Calu3 (cell line): ENCODE measurements around the gene FAM50A. TPM values are rescaled to one million over a fixed set of nuclear protein-coding genes. Genes with fewer than 3 reads are reported as not detected.

Source experiments
- BruUV-seq: library from RNA; stranded (reverse); fragments of 400-500 nt; replicated peaks from 2 replicates; lab custom pipeline; 2021; lab: Mats Ljungman, UMichigan
- CTCF ChIA-PET: fragments of 300-600 bp; sonication (Branson Sonifier 250); formaldehyde crosslinking; loops from one replicate; lab custom pipeline; 2022; ENCODE audit warnings: antibody characterized with exemption; lab: Charles Lee
- DNase-seq: peaks from one replicate; pipeline ENCODE4 v3.0.0; 2022
- H3K27ac Mint-ChIP-seq: one replicate; pipeline ENCODE4 v1.8.0; 2022; ENCODE audit warnings: mixed read lengths; ENCODE audit not compliant: unreplicated experiment
- H3K27me3 Mint-ChIP-seq: one replicate; pipeline ENCODE4 v1.8.0; 2022; ENCODE audit warnings: mixed read lengths; ENCODE audit not compliant: unreplicated experiment
- H3K36me3 Mint-ChIP-seq: one replicate; pipeline ENCODE4 v1.8.0; 2022; ENCODE audit warnings: mild to moderate bottlenecking, moderate library complexity, mixed read lengths; ENCODE audit not compliant: insufficient read depth, unreplicated experiment
- H3K4me1 Mint-ChIP-seq: one replicate; pipeline ENCODE4 v1.8.0; 2022; ENCODE audit warnings: mild to moderate bottlenecking, low read depth, mixed read lengths; ENCODE audit not compliant: unreplicated experiment
- H3K4me3 Mint-ChIP-seq: one replicate; pipeline ENCODE4 v1.8.0; 2022; ENCODE audit warnings: mild to moderate bottlenecking, low read depth, moderate library complexity, mixed read lengths; ENCODE audit not compliant: unreplicated experiment
- H3K9me3 Mint-ChIP-seq: one replicate; pipeline ENCODE4 v1.8.0; 2022; ENCODE audit warnings: low read depth, mixed read lengths; ENCODE audit not compliant: unreplicated experiment
- CTCF ChIP-seq: fragments of 200-600 bp; IDR thresholded peaks from one replicate; pipeline ENCODE4 v1.8.0; 2022; ENCODE audit warnings: antibody characterized with exemption; ENCODE audit not compliant: unreplicated experiment
- intact Hi-C: fragments of 100-400 bp; cut with micrococcal nuclease; formaldehyde crosslinking; loops from one replicate; pipeline ENCODE4 v1.10.0; 2022; ENCODE audit not compliant: unreplicated experiment
- total RNA-seq: library from RNA; stranded (reverse); gene quantifications from 2 replicates; pipeline ENCODE4 v1.2.3, GENCODE V29; 2022

FAM50A gene
- total RNA-seq, 1 experiment from 2014 or later: 88.9 TPM

- peaks cover 20% of the 10 kb centered on the region for H3K4me1 Mint-ChIP-seq
- no peaks in the 10 kb centered on the region for H3K27me3 Mint-ChIP-seq
- H3K27ac Mint-ChIP-seq: no peak overlapping the region
- H3K4me3 Mint-ChIP-seq: no peak overlapping the region
- CTCF ChIA-PET: interaction anchor here (0.6 kb wide), 1 partner anchor 346 kb away, joined by 3 read pairs; no protein-coding TSS in a partner anchor
- BruUV-seq: no TSS peak
- H3K36me3 Mint-ChIP-seq: peaks cover 55% of the 10 kb centered on the region
- H3K9me3 Mint-ChIP-seq: no peaks in the 10 kb centered on the region
- intact Hi-C loops: no loop called here
- no peak for TF ChIP-seq CTCF
- no peak for DNase-seq
Measured at GRCh38 chrX:154432210-154432609, 11.7 kb upstream of the FAM50A start.

GRCh38 chrX:154433605-154434004 is 10.3 kb upstream of the FAM50A start:
- H3K27ac Mint-ChIP-seq: no peak overlapping the region
- H3K9me3 Mint-ChIP-seq: no peaks in the 10 kb centered on the region
- H3K27me3 Mint-ChIP-seq: no peaks in the 10 kb centered on the region
- H3K4me3 Mint-ChIP-seq: no peak overlapping the region
- peaks cover 9% of the 10 kb centered on the region for H3K4me1 Mint-ChIP-seq
- H3K36me3 Mint-ChIP-seq: peaks cover 55% of the 10 kb centered on the region
- intact Hi-C loops: no loop called here
- no peak for TF ChIP-seq CTCF
- BruUV-seq: no TSS peak
- CTCF ChIA-PET: no interaction called here
- no peak for DNase-seq

GRCh38 chrX:154434394-154435168 is 9.4 kb upstream of the FAM50A start:
- no peak for TF ChIP-seq CTCF
- no peak overlapping the region for H3K27ac Mint-ChIP-seq
- no peak for DNase-seq
- no TSS peak for BruUV-seq
- H3K9me3 Mint-ChIP-seq: no peaks in the 10 kb centered on the region
- intact Hi-C loops: no loop called here
- peaks cover 9% of the 10 kb centered on the region for H3K4me1 Mint-ChIP-seq
- CTCF ChIA-PET: no interaction called here
- no peaks in the 10 kb centered on the region for H3K27me3 Mint-ChIP-seq
- H3K4me3 Mint-ChIP-seq: no peak overlapping the region
- peaks cover 52% of the 10 kb centered on the region for H3K36me3 Mint-ChIP-seq

- Mint-ChIP-seq H3K27ac (no peak overlapping the region), H3K4me1 (peaks cover 8% of the 10 kb centered on the region), H3K36me3 (peaks cover 58% of the 10 kb centered on the region), H3K4me3 (no peak overlapping the region), H3K27me3 (no peaks in the 10 kb centered on the region), H3K9me3 (no peaks in the 10 kb centered on the region)
- intact Hi-C loops: no loop called here
- BruUV-seq: no TSS peak
- CTCF ChIA-PET: no interaction called here
- DNase-seq: no peak
- no peak for TF ChIP-seq CTCF
Measured at GRCh38 chrX:154435171-154435733, 8.7 kb upstream of the FAM50A start.
